HL-60 (cell line): ENCODE measurements around the gene APOH.

ENCODE experiments used
- DNase-seq, 2 experiments: peaks; one replicate each; pipeline ENCODE4 v3.0.0-alpha.2; 2010 to 2020; ENCODE audit warnings: low read depth in 1 of 2, low spot score in 1 of 2
- H3K27ac ChIP-seq: fragments of 250-450 bp; sonication (Bioruptor Pico); replicated peaks from 2 replicates; pipeline ENCODE4 v1.5.1; 2020; ENCODE audit warnings: mild to moderate bottlenecking, moderate library complexity
- H3K27me3 ChIP-seq: fragments of 250-450 bp; sonication (Bioruptor Pico); 2 replicates; pipeline ENCODE4 v1.5.1; 2021; ENCODE audit warnings: mild to moderate bottlenecking, moderate library complexity; ENCODE audit not compliant: insufficient read depth, poor library complexity, severe bottlenecking
- H3K4me3 ChIP-seq: replicated peaks from 2 replicates; pipeline ENCODE4 v1.5.1; 2011; ENCODE audit warnings: mild to moderate bottlenecking, control low read depth, low read length; ENCODE audit not compliant: insufficient read depth
- CTCF ChIP-seq: IDR thresholded peaks from one replicate; pipeline ENCODE4 v1.5.1; 2011; ENCODE audit warnings: low read length, control low read depth, inconsistent platforms; ENCODE audit not compliant: insufficient read depth
- GABPA ChIP-seq: IDR thresholded peaks from 2 replicates; pipeline ENCODE4 v1.6.1; 2012; ENCODE audit warnings: low read depth
- POLR2AphosphoS5 ChIP-seq: IDR thresholded peaks from 2 replicates; pipeline ENCODE4 v1.6.1; 2012; ENCODE audit warnings: low read depth
- REST ChIP-seq: IDR thresholded peaks from 2 replicates; pipeline ENCODE4 v1.6.1; 2012; ENCODE audit warnings: low read depth; ENCODE audit not compliant: insufficient replicate concordance
- SPI1 ChIP-seq: IDR thresholded peaks from 2 replicates; pipeline ENCODE4 v1.6.1; 2012; ENCODE audit warnings: low read depth, mild to moderate bottlenecking, borderline replicate concordance

APOH gene

GRCh38 chr17:66230922-66231591 lies 1.8 kb upstream of the APOH start:
- Histone ChIP-seq H3K27me3 (no peaks in the 10 kb centered on the region), H3K27ac (no peak overlapping the region), H3K4me3 (no peak overlapping the region)
- TF ChIP-seq CTCF = no peak
- no peak for TF ChIP-seq REST
- no peak for TF ChIP-seq SPI1
- TF ChIP-seq POLR2AphosphoS5 = no peak
- TF ChIP-seq GABPA = no peak
- no peak for DNase-seq

- no peak for DNase-seq
- Histone ChIP-seq H3K27me3 (no peaks in the 10 kb centered on the region), H3K27ac (no peak overlapping the region), H3K4me3 (no peak overlapping the region)
- no peak for TF ChIP-seq CTCF
- TF ChIP-seq REST = no peak
- TF ChIP-seq SPI1 = no peak
- TF ChIP-seq GABPA = no peak
- TF ChIP-seq POLR2AphosphoS5 = no peak
Measured at GRCh38 chr17:66229783-66230538, 746 bp upstream of the APOH start.

GRCh38 chr17:66227212-66228045 lies 1.8 kb downstream of the APOH start:
- TF ChIP-seq GABPA (no peak), SPI1 (no peak)

More at GRCh38 chr17:66227212-66228045, 1.8 kb downstream of the APOH start:
- Histone ChIP-seq H3K4me3 (no peak overlapping the region), H3K27me3 (no peaks in the 10 kb centered on the region), H3K27ac (no peak overlapping the region)
- no peak for DNase-seq
